SKM-1 treated with dmso at 0.1 percent for 144 hours (cell line): ENCODE results near the gene C19orf25.
A peak's percentile ranks its signal among the peaks of the same experiment; 100 is the strongest.

Experiments
- DNase-seq: peaks from one replicate; lab custom pipeline; 2025; ENCODE audit not compliant: unreplicated experiment; lab: John Stamatoyannopoulos, UW

C19orf25 gene

DNA sequence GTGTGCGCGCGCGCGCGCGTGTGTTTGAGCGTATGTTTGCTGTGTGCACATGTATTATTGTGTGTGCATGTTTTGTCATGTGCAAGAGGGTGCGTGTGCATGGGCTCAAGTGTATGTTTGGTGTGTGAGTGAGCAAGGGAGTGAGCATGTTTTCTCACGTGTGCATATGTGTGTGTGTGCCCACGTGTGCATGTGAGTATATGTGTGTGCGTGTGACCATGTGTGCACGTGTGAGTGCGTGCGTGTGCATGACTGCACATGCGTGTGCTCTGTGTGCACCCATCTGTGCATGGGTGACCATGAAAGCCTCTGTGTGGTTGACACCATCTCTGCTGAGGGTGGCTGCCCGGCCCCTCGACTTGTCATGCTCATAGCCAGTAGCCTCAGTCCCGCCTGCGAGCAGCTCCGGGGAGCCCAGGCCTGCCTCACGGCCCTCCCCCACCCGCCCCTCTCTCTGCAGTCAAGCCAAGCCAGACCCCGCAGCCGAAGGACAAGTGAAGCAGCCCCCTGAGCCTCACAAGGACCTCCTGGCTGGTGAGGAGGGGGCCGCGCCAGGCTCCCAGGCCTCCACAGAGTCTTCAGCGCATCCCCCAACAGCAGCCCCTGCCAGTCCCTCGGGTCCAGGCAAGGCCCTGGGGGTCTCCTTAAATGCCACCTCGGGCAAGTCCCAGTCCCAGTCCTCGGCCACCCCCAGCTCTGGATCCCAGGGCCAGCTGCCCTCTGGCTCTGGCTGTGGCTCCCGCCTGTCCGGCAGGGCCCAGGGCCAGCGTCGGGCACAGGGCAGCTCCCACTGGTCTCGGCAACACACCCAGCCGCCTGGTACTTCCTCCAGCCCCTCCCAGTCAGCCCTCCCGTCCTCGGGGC, 17.9 kb upstream of the C19orf25 start:
- no peak for DNase-seq

DNA sequence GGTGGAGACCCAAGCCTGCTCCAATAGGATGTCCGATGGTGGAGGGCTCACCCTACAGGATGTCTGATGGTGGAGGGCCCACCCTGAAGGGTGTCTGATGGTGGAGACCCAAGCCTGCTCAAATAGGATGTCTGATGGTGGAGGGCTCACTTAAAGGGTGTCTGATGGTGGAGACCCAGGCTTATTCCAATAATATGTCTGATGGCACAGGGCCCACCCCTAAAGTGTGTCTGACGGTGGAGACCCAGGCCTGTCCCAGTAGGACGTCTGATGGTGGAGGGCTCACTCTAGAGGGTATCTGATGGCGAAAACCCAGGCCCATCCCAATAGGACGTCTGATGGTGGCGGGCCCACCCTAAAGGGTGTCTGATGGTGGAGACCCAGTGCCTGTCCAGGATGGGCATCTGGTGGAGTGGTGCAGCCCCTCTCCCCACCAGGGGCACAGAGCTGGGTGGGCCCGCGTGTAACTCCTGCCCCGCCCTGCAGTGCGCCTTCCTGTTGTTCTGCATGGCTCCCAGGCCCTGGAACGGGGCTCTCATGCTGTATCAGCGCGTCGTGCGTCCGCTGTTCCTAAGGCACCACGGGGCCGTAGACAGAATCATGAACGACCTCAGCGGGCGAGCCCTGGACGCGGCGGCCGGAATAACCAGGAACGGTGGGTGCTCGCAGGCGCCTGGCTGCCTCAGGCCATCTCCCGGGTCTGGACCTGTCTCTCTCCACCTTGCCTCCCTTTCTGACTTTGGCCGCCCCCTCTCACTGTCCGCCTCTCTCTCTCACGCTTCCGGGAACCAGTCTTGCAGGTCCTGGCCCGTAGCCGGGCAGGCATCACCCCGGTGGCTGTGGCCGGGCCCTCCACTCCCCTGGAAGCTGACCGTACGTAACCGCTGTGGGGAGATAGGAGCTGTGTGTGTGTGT, 17.0 kb upstream of the C19orf25 start:
- DNase-seq = no peak

DNA sequence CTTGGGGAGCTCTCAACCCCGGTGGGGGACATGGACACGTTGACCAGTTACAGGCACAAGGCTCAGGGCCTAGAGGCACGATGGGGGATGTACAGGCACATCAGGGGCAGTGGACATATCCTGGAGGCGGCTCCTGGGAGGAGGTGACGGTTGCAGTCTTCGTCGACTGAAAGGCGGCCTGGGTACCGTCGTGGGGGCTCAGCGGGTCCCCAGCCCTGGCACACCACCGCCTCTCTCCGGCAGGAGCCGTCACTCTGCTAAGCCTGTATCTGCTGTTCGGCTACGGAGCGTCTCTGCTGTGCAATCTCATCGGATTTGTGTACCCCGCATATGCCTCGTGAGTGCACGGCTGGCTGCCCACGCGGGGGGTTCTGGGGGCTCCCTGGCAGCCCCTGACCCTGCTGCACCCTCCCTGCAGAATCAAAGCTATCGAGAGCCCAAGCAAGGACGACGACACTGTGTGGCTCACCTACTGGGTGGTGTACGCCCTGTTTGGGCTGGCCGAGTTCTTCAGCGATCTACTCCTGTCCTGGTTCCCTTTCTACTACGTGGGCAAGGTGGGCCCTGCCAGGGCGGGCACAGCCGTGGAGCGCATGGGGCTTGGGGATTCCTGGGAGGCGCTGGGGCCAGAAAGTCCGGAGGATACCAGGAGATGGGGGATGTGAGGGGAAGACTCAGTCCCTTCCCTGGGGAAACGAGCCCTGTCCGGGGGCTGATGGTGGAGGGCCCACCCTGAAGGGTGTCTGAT, 16.2 kb upstream of the C19orf25 start:
- DNase-seq = no peak

DNA sequence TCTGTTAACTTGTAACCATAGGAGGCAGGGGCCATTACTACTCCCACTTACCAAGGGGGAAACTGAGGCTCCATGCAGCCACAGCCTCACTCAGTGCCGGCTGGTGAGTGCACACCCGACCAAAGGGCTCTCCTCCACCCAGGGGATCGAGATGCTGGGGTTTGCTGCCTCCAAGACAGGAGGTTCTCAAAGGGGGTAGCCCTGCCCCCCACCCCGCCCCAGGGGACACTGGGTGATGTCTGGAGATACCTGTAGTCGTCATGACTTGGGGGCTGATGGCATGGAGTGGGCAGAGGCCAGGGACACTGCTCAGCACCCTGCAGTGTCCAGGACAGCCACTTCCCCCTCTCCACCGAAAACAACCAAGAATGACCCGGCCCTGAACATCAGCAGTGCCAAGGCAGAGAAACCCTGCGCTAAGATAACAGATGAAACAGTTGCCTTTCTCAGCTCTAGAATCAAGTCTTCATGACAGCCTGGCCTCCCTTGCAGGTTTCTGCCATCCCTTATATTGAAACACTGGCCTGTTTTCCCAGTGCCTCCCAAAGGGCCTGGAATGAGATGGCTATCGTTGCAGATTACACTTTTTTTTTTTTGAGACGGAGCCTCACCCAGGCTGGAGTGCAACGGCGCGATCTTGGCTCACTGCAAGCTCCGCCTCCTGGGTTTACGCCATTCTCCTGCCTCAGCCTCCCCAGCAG, 15.2 kb upstream of the C19orf25 start:
- no peak for DNase-seq

DNA sequence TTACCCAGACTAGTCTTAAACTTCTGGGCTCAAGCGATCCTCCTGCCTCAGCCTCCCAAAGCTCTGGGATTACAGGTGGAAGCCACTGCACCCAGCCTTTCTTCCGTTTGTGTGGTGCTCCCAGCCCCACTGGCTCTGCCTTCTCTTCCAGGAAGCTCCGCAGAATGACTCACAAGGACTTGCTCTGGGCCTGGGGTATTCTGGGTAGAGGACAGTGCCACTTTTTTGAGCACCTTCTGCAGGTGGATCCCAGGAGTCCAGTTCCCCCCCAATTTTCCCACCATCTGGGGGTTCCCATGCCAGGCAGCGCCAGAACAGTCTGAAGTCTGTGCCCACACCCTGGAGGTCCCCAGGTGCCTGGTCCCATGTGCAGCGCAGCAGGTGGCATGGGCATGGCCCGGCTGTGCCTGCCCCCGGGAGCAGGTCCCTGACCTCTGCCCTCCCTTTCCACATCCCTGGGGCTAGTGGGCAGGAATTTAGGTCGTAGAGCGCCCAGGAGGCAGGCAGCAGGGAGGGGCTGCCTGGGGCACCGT, 13.5 kb upstream of the C19orf25 start:
- DNase-seq = no peak

DNA sequence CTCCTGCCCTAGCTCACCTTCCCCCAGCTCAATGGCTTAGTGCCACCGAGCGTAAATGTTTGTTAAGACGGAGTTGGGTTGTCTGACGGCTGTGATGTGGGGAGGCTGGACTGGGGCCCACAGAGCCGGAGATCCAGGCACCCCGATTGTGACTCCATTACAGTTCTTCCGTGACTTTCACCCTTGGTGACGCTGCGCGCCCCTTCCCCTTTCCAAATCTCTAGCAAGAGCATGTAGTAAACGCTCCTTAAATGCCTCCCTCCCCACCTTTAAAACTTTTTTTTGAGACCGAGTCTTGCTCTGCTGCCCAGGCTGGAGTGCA, 12.8 kb upstream of the C19orf25 start:
- no peak for DNase-seq

DNA sequence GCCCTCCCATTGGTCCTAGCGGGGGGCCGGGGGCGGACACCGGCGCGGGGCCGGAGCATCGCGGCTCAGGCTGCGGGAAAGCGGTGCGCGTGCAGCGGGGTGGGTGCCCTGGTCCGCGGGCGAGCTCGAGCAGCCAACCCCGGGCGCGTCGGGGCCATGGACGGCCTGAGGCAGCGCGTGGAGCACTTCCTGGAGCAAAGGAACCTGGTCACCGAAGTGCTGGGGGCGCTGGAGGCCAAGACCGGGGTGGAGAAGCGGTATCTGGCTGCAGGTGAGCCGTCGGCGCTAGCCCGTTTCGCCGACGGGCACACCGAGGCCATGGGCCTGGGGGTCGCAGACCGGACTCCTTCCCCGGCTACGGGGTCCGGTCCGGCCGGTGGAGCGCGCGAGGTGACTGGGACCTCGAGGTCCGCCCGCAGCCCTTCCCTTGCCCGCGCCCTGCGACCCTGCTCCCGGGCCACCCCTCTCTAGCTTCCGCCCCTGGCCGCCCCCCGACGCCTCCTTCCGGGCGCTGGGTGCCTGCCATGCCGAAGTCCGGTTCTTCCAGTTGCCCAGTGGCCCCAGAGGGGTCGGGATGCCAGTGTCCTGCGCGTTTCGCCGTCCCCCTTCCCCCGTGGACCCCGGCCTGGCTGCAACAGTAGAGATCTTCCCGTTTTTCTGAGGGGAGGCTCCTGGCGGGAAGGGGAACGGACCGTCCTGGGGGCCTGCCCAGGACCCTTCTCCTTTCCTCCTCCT, 12.3 kb upstream of the C19orf25 start, which contains the start of gene REEP6:
Gene REEP6 (plus strand): TSS at position 68 of the 735 bp plus-strand sequence. CDS start 89 bp downstream, at position 157.
- DNase-seq = no peak

DNA sequence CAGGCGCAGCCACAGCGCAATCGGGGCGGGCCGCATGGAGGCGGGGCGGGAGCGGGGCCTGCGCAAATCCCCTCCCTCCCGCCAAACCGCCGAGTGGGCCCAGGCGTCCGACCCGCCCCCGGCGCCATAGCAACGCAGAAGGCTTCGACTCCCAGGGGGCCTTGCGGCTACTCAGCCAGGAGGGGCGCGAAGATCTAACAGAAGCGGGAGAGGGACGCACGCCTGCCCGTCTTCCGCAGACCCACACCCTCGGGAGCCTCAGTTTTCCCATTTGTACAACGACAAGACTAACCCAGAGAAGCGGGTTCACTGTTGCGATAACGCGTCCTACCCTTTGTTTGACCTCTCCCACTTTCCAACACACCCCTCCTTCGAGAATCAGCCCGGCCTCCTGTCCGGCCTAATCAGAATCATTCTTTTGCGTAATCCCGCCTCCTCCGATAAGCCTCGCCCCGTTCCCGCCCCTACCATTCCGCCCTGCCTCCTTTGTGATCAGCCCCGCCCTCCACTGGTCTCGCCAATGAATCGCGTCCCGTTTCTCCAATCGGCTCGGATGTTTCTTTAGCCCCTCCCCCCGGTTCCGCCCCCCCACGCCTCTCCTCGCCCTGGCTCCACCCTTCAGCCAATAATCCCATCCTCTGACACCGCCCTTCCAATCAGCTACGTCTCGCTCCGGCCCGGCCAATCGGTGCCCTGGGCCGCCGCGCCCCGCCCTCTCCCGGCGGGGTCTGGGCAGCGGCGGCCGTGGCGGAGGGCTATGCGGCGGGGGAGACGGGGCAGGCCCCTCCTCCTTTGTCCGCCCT, 11.5 kb upstream of the C19orf25 start, which contains the start of gene PCSK4:
Gene PCSK4 (minus strand): TSS at position 40 of the 803 bp plus-strand sequence. CDS start 4 bp downstream, at position 36.
- DNase-seq = peak; percentile 98

DNA sequence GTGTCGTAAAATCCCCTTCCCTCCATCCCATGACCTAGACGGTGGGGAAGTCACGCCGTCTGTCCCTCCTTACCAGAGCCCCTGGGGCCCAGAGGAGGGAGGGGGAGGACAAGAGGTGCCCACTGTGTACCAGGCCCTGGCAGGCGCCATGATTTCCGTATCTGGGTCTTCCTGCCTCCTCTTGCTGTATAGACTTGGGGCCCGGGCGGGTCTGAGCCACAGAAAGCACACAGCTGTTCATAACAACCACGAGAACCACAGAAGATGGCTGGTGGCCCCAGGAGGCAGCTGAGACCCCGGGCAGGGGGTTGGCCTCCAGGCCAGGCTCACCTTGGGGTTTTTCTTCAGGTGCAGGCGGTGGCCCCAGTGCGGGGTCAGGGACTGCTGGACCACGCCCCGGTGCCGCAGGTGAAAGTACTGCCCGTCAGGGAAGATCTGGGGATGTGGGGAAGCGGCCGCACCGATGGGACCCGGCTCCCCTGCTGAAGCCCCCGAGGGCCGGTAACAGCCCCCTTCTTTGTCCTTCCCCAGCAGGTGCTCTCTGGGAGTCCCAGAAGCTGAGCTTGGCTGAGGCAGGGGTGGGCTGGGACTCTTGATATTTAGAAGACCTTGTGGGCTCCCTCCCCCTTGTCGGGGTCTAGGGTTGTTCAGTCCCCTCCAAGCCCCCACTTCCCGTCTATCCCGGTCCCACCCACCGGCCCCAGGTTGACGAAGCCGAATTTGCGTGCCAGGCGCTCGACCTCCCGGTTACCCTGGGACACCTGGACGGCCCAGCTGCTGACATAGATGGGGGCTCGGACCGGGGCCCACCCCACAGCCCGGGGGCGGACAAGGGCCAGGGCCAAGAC, 10.7 kb upstream of the C19orf25 start:
- no peak for DNase-seq

DNA sequence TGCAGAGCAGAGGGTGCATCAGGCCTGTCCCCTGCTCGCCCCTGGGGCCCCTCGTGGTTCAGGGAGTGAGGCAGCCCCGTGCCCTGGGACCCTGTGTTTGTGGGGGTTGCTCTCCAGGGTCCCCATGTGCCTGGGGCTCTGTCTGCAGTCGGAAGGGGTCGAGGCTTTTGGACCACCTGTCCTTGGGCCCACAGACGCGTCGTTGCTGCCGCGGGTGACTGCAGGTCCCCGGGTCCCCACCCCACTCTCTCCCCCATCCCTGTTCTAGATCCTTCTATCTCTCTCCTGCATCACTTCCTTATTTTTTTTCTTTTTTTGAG, 9.2 kb upstream of the C19orf25 start:
- DNase-seq = no peak

DNA sequence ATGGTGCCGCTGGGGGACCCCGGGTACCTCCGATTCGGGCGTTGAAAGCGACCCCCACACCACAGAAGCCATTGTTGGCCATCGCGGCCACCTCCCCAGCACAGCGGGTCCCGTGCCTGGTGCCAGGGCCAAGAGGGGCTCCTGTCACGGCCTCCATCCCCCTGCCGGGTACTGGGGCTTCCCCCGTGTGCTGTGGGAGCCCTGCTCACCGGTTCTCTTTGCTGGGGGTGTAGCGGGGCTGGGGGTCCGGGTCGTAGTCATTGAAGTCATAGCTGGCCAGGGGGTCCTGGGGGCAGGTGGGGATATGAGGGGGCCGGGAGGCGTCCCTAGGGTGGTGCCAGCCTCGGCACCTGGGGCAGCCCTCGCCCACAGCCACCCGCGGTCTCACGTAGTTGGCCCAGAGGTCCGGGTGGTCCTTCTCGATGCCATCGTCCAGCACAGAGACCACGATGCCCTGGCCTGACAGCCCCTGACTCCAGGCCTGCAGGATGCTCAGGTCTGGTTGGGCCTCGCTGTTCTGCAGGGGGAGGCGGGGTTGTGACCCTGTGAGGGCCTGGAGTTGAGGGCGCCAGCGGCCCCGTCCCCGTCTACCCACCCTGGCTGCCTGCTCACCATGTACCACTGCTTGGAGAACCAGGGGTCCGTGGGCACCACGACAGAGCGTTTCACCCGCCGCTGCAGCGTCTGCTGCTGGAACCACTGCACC, 8.7 kb upstream of the C19orf25 start:
- DNase-seq = no peak

DNA sequence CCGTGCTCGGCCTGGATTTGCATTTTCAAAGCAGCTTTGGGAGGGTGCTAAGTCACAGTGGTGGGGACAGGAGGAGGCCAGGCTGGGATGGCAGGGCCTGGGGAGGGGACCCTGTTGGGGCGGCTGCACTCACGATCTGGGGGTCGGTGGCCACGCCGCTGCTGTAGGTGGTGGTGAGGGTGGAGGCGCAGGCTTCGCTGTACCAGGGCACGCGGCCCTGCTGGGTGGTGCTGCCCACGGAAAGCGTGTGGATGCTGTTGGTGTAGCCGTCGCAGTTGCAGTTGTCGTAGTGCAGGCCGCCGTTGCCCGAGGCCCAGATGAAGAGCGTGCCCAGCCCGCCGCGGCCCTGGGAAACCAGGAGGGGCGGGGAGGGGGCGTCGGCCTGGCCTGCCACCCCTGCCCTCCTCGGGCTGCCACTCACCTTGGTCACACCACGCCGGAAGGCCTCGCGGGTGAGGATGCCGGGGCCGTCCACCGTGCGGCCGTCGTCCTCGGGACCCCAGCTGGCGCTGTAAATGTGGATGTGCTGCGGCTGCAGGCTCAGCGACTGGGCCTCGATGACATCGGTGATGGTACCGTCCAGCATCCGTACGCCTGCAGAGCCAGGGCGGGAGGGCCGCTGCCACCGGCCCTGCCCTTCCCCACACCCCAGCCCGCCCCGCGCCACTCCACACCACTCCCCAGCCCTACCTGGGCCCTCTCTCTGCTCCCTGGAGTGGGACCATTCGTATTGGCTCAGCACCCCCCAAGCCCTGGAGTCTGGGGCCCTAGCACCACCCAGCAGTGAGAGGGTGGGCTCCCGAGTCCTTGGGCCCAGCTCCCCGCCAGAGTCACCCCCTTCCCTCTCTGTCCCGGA, 7.9 kb upstream of the C19orf25 start:
- DNase-seq = no peak

DNA sequence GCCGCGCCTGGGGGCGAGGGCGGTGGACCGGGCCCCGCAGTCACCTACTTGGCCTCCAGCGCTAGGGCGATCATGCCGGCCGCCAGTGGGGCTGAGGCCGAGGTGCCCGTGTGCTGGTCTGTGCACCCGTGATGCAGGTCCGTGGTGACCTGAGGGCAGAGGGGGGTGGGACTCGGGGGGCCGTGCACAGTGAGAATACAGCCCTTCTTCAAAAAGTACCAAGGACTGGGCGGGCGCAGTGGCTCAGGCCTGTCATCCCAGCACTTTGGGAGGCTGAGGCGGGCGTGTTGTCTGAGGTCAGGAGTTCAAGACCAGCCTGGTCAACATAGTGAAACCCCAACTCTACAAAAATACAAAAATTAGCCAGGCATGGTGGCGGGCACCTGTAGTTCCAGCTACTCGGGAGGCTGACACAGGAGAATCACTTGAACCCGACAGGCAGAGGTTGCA, 5.0 kb upstream of the C19orf25 start:
- no peak for DNase-seq

DNA sequence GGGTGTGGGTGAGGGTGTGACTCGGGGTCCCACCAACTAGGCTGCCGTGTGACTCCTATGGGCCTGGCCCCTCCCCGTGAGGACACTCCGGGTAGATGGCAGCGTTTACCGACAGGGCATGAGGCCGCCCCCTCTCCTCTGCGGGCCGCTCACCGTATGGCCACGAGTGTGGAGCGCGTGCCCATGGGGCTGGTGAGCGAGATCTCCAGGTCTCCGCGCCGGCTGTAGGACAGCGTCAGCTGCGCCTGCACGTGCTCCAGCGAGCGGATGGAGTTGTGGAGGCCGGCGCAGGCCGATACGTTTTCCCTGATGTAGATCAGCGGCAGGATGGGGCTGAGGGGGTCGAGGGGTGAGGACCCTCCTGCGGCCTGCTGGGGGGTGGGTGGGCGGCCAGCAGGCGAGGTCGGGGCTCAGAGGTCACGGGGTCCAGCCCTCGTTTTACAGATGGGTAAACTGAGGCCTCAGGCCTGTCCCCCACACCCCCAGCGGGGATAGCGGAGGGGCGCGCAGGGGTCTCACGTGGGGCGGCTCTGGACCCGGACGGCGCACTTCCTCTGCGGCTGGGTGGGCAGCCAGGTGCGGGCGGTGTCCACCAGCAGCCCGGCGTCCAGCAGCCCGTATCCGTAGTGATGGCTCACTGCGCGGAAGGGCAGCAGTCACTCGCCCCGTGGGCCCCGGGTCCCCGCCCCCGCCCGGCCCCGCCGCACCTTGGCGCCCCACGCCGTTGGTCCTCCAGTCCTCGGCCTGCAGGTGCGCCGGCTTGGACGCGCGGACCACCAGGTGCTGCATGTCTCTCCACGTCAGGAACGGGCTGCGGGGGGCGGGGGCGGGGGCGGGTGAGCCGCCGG, 4.3 kb upstream of the C19orf25 start:
- DNase-seq = no peak

DNA sequence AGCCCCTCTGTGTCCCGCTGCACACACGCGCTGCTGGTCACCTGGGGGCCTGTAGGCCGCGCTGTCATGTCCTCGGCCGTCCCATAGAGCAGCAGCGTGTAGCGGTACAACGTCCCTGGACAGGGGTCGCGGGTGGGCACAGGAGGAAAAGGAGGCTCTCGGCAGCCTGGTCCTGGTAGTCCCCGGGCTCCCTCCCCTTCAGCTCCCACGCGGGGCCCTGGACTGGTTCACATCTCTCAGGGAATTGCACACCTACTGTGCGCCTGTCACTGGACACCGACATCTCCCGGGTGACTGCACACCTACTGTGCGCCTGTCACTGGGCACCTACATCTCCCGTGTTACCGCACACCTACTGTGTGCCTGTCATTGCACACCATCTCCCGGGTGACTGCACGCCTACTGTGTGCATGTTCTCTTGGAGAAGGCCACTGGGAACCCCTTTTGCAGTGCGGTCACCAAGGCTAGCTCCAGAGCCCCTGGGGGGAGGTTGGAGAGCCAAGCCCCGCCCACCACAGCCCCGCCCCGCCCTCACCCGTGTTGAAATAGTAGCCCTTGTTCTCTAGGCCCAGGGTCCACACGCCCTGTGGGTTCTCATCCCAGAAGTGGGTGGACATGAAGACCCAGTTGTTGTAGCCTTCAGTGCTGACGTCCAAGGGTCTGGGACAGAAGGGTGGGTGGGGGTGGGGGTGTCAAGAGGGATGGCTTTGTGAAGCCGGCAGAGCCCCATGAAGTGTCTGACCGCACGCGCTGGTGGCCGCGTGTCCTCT, 3.5 kb upstream of the C19orf25 start:
- no peak for DNase-seq
